Measurements from ENCODE around the gene NUP188.

GRCh38 chr9:129033216-129033615 lies 85.7 kb downstream of the NUP188 start:
- TF ChIP-seq, protein P1, sequence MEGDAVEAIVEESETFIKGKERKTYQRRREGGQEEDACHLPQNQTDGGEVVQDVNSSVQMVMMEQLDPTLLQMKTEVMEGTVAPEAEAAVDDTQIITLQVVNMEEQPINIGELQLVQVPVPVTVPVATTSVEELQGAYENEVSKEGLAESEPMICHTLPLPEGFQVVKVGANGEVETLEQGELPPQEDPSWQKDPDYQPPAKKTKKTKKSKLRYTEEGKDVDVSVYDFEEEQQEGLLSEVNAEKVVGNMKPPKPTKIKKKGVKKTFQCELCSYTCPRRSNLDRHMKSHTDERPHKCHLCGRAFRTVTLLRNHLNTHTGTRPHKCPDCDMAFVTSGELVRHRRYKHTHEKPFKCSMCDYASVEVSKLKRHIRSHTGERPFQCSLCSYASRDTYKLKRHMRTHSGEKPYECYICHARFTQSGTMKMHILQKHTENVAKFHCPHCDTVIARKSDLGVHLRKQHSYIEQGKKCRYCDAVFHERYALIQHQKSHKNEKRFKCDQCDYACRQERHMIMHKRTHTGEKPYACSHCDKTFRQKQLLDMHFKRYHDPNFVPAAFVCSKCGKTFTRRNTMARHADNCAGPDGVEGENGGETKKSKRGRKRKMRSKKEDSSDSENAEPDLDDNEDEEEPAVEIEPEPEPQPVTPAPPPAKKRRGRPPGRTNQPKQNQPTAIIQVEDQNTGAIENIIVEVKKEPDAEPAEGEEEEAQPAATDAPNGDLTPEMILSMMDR (IDR thresholded peaks at IDR 0.05): no peak
- TF ChIP-seq POLR2AphosphoS5 (IDR thresholded peaks at IDR 0.05) (no peak), POLR2A (IDR thresholded peaks at IDR 0.05) (no peak)

All from transverse colon (tissue), 4 donors.